Measurements from ENCODE around the gene HOXD4. TPM values are rescaled to one million over a fixed set of nuclear protein-coding genes. Genes with fewer than 3 reads are reported as not detected.

HOXD4 gene
- polyA plus RNA-seq, 1 donor from 2014 or later: not detected

DNA sequence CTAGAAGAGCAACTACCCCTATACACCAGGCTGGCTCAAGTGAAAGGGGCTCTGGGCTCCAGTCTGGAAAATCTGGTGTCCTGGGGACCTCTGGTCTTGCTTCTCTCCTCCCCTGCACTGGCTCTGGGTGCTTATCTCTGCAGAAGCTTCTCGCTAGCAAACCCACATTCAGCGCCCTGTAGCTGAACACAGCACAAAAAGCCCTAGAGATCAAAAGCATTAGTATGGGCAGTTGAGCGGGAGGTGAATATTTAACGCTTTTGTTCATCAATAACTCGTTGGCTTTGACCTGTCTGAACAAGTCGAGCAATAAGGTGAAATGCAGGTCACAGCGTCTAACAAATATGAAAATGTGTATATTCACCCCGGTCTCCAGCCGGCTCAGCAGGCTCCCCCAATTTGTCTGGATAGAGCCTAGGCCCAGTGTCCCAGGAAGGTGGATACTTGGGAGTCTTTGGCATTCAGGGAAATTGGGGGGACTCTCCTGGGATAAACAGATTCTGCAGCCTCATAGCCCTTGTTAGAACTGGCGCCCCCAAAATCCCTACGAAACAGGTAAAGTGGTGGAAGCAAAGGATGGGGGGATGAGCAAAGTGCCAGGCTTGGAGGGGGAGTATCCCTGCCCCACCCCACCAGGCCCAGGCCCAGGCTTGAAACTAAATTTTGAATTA is 2.5 kb upstream of the HOXD4 start:
- Histone ChIP-seq H3F3A (ENCODE audit: insufficient read depth, low read length, poor library complexity, severe bottlenecking) (no peaks in the 10 kb centered on the region), H3K4me2 (ENCODE audit: low read length) (no peak overlapping the region), H3K4me3 (ENCODE audit: low read length) (no peak overlapping the region), H3K27me3 (ENCODE audit: insufficient read depth, low read depth, low read length) (peaks cover 99% of the 10 kb centered on the region), H3K27ac (ENCODE audit: low read length) (no peak overlapping the region), H3K36me3 (ENCODE audit: insufficient read depth, low read length) (no peaks in the 10 kb centered on the region), H3K9me2 (ENCODE audit: insufficient read depth, low read length) (no peaks in the 10 kb centered on the region), H4K20me1 (ENCODE audit: insufficient read depth) (no peaks in the 10 kb centered on the region), H3K9ac (ENCODE audit: low read length) (no peak overlapping the region), H3K9me3 (ENCODE audit: low read length) (peaks cover 5% of the 10 kb centered on the region), H3K79me2 (replicated peaks; ENCODE audit: insufficient read depth, low read length) (no peaks in the 10 kb centered on the region), H2AFZ (ENCODE audit: low read depth, low read length) (no peak overlapping the region)
- TF ChIP-seq POLR2AphosphoS5 (IDR thresholded peaks at IDR 0.05): no peak
- TF ChIP-seq, protein P1, sequence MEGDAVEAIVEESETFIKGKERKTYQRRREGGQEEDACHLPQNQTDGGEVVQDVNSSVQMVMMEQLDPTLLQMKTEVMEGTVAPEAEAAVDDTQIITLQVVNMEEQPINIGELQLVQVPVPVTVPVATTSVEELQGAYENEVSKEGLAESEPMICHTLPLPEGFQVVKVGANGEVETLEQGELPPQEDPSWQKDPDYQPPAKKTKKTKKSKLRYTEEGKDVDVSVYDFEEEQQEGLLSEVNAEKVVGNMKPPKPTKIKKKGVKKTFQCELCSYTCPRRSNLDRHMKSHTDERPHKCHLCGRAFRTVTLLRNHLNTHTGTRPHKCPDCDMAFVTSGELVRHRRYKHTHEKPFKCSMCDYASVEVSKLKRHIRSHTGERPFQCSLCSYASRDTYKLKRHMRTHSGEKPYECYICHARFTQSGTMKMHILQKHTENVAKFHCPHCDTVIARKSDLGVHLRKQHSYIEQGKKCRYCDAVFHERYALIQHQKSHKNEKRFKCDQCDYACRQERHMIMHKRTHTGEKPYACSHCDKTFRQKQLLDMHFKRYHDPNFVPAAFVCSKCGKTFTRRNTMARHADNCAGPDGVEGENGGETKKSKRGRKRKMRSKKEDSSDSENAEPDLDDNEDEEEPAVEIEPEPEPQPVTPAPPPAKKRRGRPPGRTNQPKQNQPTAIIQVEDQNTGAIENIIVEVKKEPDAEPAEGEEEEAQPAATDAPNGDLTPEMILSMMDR (IDR thresholded peaks at IDR 0.05; ENCODE audit: poor library complexity, severe bottlenecking): no peak
- no peak for TF ChIP-seq MXI1 (conservative IDR thresholded peaks at IDR 0.05; ENCODE audit: poor library complexity, severe bottlenecking)
- no peak for TF ChIP-seq SMC3 (conservative IDR thresholded peaks at IDR 0.05; ENCODE audit: poor library complexity)
- no peak for TF ChIP-seq TAF1 (IDR thresholded peaks at IDR 0.05; ENCODE audit: low read depth)
- no peak for TF ChIP-seq EP300 (conservative IDR thresholded peaks at IDR 0.05; ENCODE audit: poor library complexity, severe bottlenecking)
- no peak for TF ChIP-seq RAD21 (conservative IDR thresholded peaks at IDR 0.05)
- TF ChIP-seq, protein P2, sequence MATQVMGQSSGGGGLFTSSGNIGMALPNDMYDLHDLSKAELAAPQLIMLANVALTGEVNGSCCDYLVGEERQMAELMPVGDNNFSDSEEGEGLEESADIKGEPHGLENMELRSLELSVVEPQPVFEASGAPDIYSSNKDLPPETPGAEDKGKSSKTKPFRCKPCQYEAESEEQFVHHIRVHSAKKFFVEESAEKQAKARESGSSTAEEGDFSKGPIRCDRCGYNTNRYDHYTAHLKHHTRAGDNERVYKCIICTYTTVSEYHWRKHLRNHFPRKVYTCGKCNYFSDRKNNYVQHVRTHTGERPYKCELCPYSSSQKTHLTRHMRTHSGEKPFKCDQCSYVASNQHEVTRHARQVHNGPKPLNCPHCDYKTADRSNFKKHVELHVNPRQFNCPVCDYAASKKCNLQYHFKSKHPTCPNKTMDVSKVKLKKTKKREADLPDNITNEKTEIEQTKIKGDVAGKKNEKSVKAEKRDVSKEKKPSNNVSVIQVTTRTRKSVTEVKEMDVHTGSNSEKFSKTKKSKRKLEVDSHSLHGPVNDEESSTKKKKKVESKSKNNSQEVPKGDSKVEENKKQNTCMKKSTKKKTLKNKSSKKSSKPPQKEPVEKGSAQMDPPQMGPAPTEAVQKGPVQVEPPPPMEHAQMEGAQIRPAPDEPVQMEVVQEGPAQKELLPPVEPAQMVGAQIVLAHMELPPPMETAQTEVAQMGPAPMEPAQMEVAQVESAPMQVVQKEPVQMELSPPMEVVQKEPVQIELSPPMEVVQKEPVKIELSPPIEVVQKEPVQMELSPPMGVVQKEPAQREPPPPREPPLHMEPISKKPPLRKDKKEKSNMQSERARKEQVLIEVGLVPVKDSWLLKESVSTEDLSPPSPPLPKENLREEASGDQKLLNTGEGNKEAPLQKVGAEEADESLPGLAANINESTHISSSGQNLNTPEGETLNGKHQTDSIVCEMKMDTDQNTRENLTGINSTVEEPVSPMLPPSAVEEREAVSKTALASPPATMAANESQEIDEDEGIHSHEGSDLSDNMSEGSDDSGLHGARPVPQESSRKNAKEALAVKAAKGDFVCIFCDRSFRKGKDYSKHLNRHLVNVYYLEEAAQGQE (IDR thresholded peaks at IDR 0.05; ENCODE audit: borderline replicate concordance): no peak
- TF ChIP-seq EZH2 (IDR thresholded peaks at IDR 0.05; ENCODE audit: borderline replicate concordance, insufficient read depth, low read length, poor library complexity, severe bottlenecking): no peak

DNA sequence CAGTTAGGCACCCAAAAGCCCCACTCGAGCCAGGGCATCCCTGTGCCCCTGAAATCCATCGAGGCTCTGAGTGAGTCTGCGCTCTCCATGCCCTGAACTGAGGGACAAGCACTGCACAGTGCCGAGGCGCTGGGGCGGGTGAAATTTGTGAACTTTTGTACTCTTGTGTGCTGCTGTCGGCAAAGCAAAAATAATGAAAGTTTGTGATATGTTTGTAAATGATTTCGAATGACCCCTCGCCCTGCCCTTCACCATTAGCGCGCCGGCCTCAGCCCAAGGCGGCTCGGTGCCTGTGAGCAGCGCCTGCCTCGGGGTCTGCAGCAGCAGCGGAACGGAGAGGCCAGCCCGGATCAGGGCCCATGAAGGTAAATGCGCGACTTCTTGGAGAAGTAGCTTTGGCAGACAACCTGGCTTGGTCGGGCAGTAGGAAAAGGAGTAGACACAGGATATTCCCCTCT is 1.8 kb upstream of the HOXD4 start:
- Histone ChIP-seq H4K20me1 (ENCODE audit: insufficient read depth) (no peaks in the 10 kb centered on the region), H3F3A (ENCODE audit: insufficient read depth, low read length, poor library complexity, severe bottlenecking) (no peaks in the 10 kb centered on the region), H3K4me2 (ENCODE audit: low read length) (no peak overlapping the region), H3K79me2 (replicated peaks; ENCODE audit: insufficient read depth, low read length) (no peaks in the 10 kb centered on the region), H2AFZ (ENCODE audit: low read depth, low read length) (no peak overlapping the region), H3K36me3 (ENCODE audit: insufficient read depth, low read length) (no peaks in the 10 kb centered on the region), H3K9ac (ENCODE audit: low read length) (no peak overlapping the region), H3K4me3 (ENCODE audit: low read length) (no peak overlapping the region), H3K9me2 (ENCODE audit: insufficient read depth, low read length) (no peaks in the 10 kb centered on the region), H3K27ac (ENCODE audit: low read length) (no peak overlapping the region), H3K9me3 (ENCODE audit: low read length) (peaks cover 5% of the 10 kb centered on the region), H3K27me3 (ENCODE audit: insufficient read depth, low read depth, low read length) (peaks cover 100% of the 10 kb centered on the region)
- no peak for TF ChIP-seq EP300 (conservative IDR thresholded peaks at IDR 0.05; ENCODE audit: poor library complexity, severe bottlenecking)
- no peak for TF ChIP-seq RAD21 (conservative IDR thresholded peaks at IDR 0.05)
- peak; percentile 25 for TF ChIP-seq EZH2 (IDR thresholded peaks at IDR 0.05; ENCODE audit: borderline replicate concordance, insufficient read depth, low read length, poor library complexity, severe bottlenecking)
